ENCODE data around the gene DNAJB1.
A peak's percentile ranks its signal among the peaks of the same experiment; 100 is the strongest.

Gene DNAJB1

GRCh38 chr19:14502334-14503092 is 15.7 kb downstream of the DNAJB1 start:
- DNase-seq (ENCODE audit: low read depth), result peak; percentile 67
- TF ChIP-seq, protein P1, sequence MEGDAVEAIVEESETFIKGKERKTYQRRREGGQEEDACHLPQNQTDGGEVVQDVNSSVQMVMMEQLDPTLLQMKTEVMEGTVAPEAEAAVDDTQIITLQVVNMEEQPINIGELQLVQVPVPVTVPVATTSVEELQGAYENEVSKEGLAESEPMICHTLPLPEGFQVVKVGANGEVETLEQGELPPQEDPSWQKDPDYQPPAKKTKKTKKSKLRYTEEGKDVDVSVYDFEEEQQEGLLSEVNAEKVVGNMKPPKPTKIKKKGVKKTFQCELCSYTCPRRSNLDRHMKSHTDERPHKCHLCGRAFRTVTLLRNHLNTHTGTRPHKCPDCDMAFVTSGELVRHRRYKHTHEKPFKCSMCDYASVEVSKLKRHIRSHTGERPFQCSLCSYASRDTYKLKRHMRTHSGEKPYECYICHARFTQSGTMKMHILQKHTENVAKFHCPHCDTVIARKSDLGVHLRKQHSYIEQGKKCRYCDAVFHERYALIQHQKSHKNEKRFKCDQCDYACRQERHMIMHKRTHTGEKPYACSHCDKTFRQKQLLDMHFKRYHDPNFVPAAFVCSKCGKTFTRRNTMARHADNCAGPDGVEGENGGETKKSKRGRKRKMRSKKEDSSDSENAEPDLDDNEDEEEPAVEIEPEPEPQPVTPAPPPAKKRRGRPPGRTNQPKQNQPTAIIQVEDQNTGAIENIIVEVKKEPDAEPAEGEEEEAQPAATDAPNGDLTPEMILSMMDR (IDR thresholded peaks at IDR 0.05; ENCODE audit: insufficient read depth, low read depth, low read length, missing control alignments), result no peak
- H3K4me3 ChIP-seq (ENCODE audit: low read length), result no peak overlapping the region

DNA sequence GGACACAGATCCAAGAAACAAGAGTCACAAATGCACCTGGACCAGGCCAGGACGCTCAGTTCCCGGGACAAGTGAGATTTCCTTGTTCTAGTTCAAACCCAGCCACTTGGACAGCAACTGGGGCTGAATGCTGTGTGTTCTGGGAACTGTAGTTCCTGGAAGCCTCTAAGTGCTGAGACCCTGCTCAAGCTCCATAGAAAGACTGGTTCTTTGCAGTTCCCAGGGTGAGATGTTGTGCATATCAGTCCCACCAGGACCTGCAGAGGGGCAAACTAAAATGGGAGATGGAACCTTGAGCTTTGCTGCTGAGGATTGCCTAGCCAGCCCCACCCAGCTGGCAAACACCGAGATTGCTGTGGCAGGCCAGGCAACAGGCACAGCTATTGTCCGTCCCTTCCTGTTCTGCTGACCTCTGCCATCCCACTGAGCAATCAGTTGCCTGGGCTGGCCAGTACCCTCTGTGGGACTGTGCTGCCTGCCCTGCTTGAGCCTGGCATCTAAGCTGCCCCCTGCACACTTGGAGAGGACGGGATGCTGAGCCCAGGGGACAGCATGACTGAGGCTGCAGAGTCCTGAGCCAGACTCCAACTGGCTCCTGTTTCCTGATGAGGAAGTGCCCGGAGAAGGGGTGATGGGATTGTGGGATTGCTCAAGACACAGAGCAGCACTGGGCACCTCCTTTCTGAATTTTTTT is 20.8 kb downstream of the DNAJB1 start:
- DNase-seq (ENCODE audit: low read depth), result no peak
- H3K4me3 ChIP-seq (ENCODE audit: low read length), result no peak overlapping the region
- TF ChIP-seq, protein P1 (IDR thresholded peaks at IDR 0.05; ENCODE audit: insufficient read depth, low read depth, low read length, missing control alignments), result no peak

DNA sequence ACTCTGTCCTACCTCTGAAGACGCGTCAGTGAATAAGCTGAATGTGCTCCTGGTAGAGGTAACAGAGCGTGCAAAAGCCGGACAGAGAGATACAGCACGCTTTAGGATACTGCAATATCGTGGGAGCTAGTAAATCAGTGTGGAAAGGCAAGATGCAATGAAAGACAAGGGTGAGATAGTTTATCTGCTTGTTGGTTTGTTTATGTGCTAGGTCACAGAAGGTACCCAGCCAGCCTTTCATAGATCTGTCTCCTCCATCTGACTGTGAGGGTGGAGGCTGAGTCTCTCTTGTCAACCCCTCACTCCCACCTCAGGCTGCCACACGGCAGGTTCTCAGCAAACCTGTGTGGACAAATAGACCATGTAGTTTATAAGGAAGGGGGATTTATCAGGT is 21.4 kb downstream of the DNAJB1 start:
- peak overlapping the region; percentile 34 for H3K4me3 ChIP-seq (ENCODE audit: low read length)
- no peak for DNase-seq (ENCODE audit: low read depth)
- TF ChIP-seq, protein P1 (IDR thresholded peaks at IDR 0.05; ENCODE audit: insufficient read depth, low read depth, low read length, missing control alignments), result no peak

- TF ChIP-seq, protein P1 (IDR thresholded peaks at IDR 0.05; ENCODE audit: insufficient read depth, low read depth, low read length, missing control alignments), result no peak
- peak within 1 kb of the TSS; percentile 89 for H3K4me3 ChIP-seq (ENCODE audit: low read length)
- DNase-seq (ENCODE audit: low read depth), result peak; percentile 100
Observed at GRCh38 chr19:14496029-14496833, 22.0 kb downstream of the DNAJB1 start, which contains the start of gene GIPC1. Gene GIPC1, minus strand, starts transcription at chr19:14496127. Its CDS starts 13,151 bp downstream, at chr19:14482976.

DNA sequence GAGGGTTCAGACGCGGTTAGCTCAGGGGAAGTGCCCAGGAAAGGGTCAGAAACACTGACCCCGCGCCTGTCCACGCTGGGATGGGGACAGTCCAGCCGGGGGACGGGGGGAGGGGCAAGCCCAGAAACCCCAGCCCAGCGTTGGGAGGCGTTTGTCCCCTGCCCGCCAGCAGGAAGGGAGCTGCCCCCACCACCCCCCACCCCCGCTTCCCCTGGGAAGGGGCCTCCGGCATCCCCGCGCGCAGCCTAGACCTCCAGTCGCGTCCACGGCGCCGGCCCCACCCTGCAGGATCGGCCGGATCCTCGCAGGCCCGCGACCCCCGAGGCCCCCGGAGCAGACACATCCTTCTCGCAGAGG is 22.5 kb downstream of the DNAJB1 start:
- no peak for DNase-seq (ENCODE audit: low read depth)
- TF ChIP-seq, protein P1 (IDR thresholded peaks at IDR 0.05; ENCODE audit: insufficient read depth, low read depth, low read length, missing control alignments), result no peak
- H3K4me3 ChIP-seq (ENCODE audit: low read length), result peak overlapping the region; percentile 89

- TF ChIP-seq, protein P1 (IDR thresholded peaks at IDR 0.05; ENCODE audit: insufficient read depth, low read depth, low read length, missing control alignments), result no peak
- peak; percentile 82 for DNase-seq (ENCODE audit: low read depth)
- peak overlapping the region; percentile 89 for H3K4me3 ChIP-seq (ENCODE audit: low read length)
Observed at GRCh38 chr19:14494910-14495671, 23.1 kb downstream of the DNAJB1 start.

Measured in epithelial cell of esophagus (primary cell).